Measurements from ENCODE around the gene WWC2.

DNA sequence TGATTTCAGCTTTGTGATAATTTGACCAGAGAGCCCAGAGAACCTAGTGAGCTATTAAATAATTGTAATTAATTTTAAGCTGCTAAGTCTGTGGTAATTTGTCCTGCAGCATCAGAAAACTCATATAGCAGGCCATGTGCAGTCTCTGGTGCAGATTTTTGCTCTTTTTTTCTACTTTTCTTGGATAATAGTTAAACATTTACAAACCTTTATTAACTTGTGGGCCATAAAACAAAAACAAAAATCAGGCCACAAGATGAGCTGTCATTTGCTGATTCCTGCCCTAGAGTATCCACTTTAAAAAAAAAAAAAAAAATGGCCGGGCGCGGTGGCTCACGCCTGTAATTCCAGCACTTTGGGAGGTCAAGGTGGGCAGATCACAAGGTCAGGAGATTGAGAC, 121.2 kb downstream of the WWC2 start:
- TF ChIP-seq, protein P1, sequence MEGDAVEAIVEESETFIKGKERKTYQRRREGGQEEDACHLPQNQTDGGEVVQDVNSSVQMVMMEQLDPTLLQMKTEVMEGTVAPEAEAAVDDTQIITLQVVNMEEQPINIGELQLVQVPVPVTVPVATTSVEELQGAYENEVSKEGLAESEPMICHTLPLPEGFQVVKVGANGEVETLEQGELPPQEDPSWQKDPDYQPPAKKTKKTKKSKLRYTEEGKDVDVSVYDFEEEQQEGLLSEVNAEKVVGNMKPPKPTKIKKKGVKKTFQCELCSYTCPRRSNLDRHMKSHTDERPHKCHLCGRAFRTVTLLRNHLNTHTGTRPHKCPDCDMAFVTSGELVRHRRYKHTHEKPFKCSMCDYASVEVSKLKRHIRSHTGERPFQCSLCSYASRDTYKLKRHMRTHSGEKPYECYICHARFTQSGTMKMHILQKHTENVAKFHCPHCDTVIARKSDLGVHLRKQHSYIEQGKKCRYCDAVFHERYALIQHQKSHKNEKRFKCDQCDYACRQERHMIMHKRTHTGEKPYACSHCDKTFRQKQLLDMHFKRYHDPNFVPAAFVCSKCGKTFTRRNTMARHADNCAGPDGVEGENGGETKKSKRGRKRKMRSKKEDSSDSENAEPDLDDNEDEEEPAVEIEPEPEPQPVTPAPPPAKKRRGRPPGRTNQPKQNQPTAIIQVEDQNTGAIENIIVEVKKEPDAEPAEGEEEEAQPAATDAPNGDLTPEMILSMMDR (IDR thresholded peaks at IDR 0.05): no peak
- TF ChIP-seq POLR2A (IDR thresholded peaks at IDR 0.05): no peak

Data from esophagus squamous epithelium (tissue), 4 donors.